Stimulated activated CD4-positive, alpha-beta T cell treated with anti-CD3 and anti-CD28 coated beads, Interleukin-1b, Interleukin-23, amount 100 ng/mL, for 1 hour (primary cell): ENCODE measurements around the gene RAB27A.
"Not testable (repeated sequence)": the region's sequence is repeated elsewhere in the genome, so short reads cannot be mapped to it uniquely, and the experiment has no call there.

Experiments
- DNase-seq, 2 donors: peaks; one replicate each; pipeline ENCODE4 v3.0.0-alpha.2; 2020; ENCODE audit warnings: low read depth in 2 of 2

RAB27A gene

DNA sequence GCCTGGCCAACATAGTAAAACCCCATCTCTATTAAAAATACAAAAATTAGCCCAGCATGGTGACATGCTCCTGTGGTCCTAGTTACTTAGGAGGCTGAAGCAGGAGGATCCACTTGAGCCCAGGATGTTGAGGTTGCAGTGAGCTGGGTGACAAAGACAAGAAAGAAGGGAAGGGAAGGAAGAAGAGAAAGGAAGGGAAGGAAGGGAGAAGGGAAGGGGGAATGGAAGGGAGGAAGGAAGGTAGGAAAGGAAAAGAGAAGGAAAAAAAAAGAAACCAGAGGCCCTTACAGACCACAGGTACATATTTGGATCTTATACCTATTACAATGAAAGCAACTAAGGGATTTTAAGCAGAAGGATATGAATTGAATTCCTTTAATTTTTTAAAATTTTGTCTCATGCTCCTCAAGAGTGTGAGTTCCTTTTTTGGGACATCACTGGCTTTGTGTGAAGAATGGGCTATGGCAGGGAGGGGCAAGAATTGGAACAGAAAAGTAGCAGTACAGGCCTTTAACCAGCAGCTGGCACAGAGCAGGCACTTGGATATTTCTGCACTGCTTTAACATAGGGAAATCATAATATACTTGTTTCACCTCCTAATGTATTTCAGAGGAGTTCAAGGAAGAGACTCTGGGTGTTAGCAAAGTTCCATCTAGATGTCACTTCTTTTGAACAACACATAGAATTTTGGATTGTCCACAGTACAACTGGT lies 7.9 kb downstream of the RAB27A start:
- DNase-seq, result no peak

GRCh38 chr15:55280589-55280988 lies 9.0 kb downstream of the RAB27A start:
- not testable (repeated sequence) for DNase-seq

GRCh38 chr15:55279746-55280351 lies 9.8 kb downstream of the RAB27A start:
- no peak for DNase-seq

DNA sequence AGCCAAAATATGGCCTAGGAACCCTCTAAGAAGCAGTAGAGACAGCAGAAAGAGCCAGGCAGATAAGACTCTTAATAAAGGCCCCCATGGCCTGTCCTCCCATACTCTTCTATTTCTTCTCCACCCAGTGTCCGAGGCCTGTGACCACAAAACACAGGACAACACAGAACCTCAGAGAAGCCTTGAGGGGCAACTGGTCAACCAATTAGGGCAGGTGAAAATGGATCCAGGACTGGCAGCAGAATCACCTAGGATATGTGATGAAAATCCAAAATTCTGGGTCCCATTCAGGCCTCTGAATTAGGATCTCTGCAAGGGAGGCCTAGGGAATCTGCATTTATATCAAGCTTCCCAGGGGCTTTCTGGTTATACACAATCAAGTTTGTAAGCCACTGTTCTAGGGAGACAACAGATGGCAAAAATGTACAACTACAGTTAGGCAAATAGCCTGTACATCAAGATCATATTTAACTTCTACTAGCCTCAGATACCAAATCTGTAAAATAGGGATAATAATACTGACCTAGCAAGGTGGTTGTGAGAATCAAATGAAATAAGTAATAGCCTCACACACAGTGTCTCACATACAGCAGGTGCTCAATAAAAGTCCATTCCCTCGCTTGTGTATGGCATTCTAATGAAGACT lies 10.4 kb downstream of the RAB27A start:
- DNase-seq, result no peak

- DNase-seq, result no peak
Observed at GRCh38 chr15:55277715-55278114, 11.9 kb downstream of the RAB27A start.

DNA sequence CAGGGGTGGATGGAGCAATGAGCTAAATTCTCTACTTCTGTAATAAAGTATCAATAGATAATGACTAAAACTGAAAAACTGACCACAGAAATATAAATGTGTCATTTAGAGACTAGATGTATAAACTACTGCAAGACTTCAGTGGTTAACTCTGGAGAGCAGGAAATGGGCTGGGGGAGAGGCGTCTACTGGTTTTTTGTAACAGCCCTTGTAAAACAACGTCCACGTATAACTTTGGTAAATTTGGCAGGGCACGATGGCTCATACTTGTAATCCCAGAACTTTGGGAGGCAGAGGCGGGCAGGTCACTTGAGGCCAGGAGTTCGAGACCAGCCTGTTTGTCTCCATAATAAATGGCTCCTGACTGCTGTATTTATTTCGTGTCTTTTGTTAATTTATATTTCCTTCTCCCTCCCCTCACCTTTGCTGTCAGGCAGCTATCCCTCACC lies 12.5 kb downstream of the RAB27A start:
- DNase-seq, result no peak

GRCh38 chr15:55276324-55276723 lies 13.3 kb downstream of the RAB27A start:
- DNase-seq, result no peak

- no peak for DNase-seq
Observed at GRCh38 chr15:55270291-55270690, 19.3 kb downstream of the RAB27A start.

DNA sequence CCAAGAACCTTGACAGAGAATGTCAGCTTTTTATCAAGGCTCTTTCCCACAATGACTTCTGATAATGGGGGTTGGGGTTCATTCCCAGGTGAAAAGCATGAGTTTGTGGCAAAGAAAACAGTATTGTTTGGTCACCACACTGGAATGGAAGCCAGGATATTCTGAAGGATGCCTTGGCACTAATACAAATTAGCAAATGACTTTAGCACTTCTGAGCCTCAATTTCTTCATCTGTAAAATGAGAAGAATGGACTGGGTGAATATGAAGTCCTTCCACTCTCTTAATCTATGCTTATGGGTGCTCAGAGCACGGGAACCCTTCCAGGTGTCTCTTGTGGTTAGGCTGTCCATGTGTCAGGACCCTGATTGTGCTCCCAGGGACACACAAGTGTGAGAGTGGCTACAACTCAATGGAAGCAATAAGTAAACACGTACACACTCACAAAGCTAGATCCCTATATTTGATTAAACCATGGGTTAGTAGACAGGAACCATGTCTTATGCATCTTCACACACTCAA lies 21.4 kb downstream of the RAB27A start:
- DNase-seq, result no peak

- peak in 1 of 2 donors; percentile 26 for DNase-seq
Observed at GRCh38 chr15:55267401-55268175, 22.0 kb downstream of the RAB27A start.

- DNase-seq, result no peak
Observed at GRCh38 chr15:55266547-55266946, 23.1 kb downstream of the RAB27A start.

GRCh38 chr15:55260562-55261131 lies 29.0 kb downstream of the RAB27A start:
- no peak for DNase-seq

GRCh38 chr15:55257938-55258337 lies 31.7 kb downstream of the RAB27A start:
- no peak for DNase-seq

DNA sequence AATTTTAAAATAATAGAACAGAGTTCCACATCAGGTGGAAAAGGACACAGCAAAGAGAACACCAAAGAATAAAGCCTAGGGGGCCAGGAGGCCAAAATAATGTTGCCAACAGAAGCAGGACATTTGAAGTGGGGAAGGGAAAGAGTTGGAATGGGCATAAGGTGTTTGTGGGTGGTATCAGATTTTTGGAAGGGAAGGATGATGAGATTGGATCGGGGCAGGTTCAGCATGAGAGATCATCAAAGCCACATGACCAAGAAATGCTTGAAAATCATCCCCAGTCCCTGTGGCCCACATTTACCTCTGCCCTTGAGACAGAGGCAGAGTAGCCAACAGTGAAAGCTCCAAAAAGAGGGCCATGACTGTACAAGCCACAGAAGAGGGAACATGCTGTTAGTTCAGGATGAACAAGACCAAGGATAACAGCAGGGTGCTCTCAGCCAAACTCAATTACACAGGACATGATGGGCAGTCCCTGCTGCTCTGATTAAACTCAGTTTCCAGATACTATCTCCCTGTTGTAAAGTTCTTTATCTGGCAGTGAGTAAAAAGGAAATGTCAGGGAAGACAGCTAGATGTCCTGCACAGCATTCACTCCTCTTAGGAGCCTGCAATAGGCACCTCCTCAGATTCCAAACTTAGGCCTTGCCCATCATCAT lies 32.5 kb downstream of the RAB27A start:
- no peak for DNase-seq

- no peak for DNase-seq
Observed at GRCh38 chr15:55256281-55257011, 33.2 kb downstream of the RAB27A start.

GRCh38 chr15:55255714-55256113 lies 33.9 kb downstream of the RAB27A start:
- DNase-seq, result no peak

GRCh38 chr15:55254916-55255679 lies 34.5 kb downstream of the RAB27A start:
- no peak for DNase-seq

- DNase-seq, result no peak
Observed at GRCh38 chr15:55253580-55253979, 36.0 kb downstream of the RAB27A start.

- DNase-seq, result not testable (repeated sequence)
Observed at GRCh38 chr15:55252201-55252600, 37.4 kb downstream of the RAB27A start.

GRCh38 chr15:55250941-55251340 lies 38.7 kb downstream of the RAB27A start:
- DNase-seq, result no peak
